ENCODE measurements around the gene PPP1R16B. TPM values are rescaled to one million over a fixed set of nuclear protein-coding genes. Genes with fewer than 3 reads are reported as not detected.

PPP1R16B gene
- polyA plus RNA-seq, 1 donor from 2014 or later: 1.9 TPM

- H3K9ac ChIP-seq (ENCODE audit: low read length): no peak overlapping the region
- no peaks in the 10 kb centered on the region for H3K9me2 ChIP-seq (ENCODE audit: insufficient read depth, low read length)
- TF ChIP-seq EP300 (conservative IDR thresholded peaks at IDR 0.05; ENCODE audit: poor library complexity, severe bottlenecking) (no peak), SMC3 (conservative IDR thresholded peaks at IDR 0.05; ENCODE audit: poor library complexity) (no peak), RAD21 (conservative IDR thresholded peaks at IDR 0.05) (no peak), EZH2 (IDR thresholded peaks at IDR 0.05; ENCODE audit: borderline replicate concordance, insufficient read depth, low read length, poor library complexity, severe bottlenecking) (no peak), TAF1 (IDR thresholded peaks at IDR 0.05; ENCODE audit: low read depth) (no peak), MXI1 (conservative IDR thresholded peaks at IDR 0.05; ENCODE audit: poor library complexity, severe bottlenecking) (no peak), CTCF (IDR thresholded peaks at IDR 0.05; ENCODE audit: poor library complexity, severe bottlenecking) (no peak), REST (IDR thresholded peaks at IDR 0.05; ENCODE audit: borderline replicate concordance) (no peak), POLR2AphosphoS5 (IDR thresholded peaks at IDR 0.05) (no peak)
- no peaks in the 10 kb centered on the region for H3K9me3 ChIP-seq (ENCODE audit: low read length)
- no peak overlapping the region for H3K27ac ChIP-seq (ENCODE audit: low read length)
- H3F3A ChIP-seq (ENCODE audit: insufficient read depth, low read length, poor library complexity, severe bottlenecking): no peaks in the 10 kb centered on the region
- H3K4me3 ChIP-seq (ENCODE audit: low read length): no peak overlapping the region
- no peaks in the 10 kb centered on the region for H4K20me1 ChIP-seq (ENCODE audit: insufficient read depth)
- no peak overlapping the region for H3K4me2 ChIP-seq (ENCODE audit: low read length)
- no peak overlapping the region for H2AFZ ChIP-seq (ENCODE audit: low read depth, low read length)
- no peaks in the 10 kb centered on the region for H3K27me3 ChIP-seq (ENCODE audit: insufficient read depth, low read depth, low read length)
- no peaks in the 10 kb centered on the region for H3K36me3 ChIP-seq (ENCODE audit: insufficient read depth, low read length)
- H3K79me2 ChIP-seq (replicated peaks; ENCODE audit: insufficient read depth, low read length): no peaks in the 10 kb centered on the region
These were observed 27.8 kb downstream of the PPP1R16B start for GRCh38 chr20:38833154-38833856.

- Histone ChIP-seq H2AFZ (ENCODE audit: low read depth, low read length) (no peak overlapping the region), H3K4me3 (ENCODE audit: low read length) (no peak overlapping the region), H3K27me3 (ENCODE audit: insufficient read depth, low read depth, low read length) (no peaks in the 10 kb centered on the region), H3F3A (ENCODE audit: insufficient read depth, low read length, poor library complexity, severe bottlenecking) (no peaks in the 10 kb centered on the region), H3K4me2 (ENCODE audit: low read length) (no peak overlapping the region), H3K79me2 (replicated peaks; ENCODE audit: insufficient read depth, low read length) (no peaks in the 10 kb centered on the region), H3K27ac (ENCODE audit: low read length) (no peak overlapping the region), H4K20me1 (ENCODE audit: insufficient read depth) (no peaks in the 10 kb centered on the region), H3K9me2 (ENCODE audit: insufficient read depth, low read length) (no peaks in the 10 kb centered on the region), H3K9ac (ENCODE audit: low read length) (no peak overlapping the region), H3K9me3 (ENCODE audit: low read length) (no peaks in the 10 kb centered on the region), H3K36me3 (ENCODE audit: insufficient read depth, low read length) (no peaks in the 10 kb centered on the region)
- TF ChIP-seq RAD21 (conservative IDR thresholded peaks at IDR 0.05) (no peak), EP300 (conservative IDR thresholded peaks at IDR 0.05; ENCODE audit: poor library complexity, severe bottlenecking) (no peak), EZH2 (IDR thresholded peaks at IDR 0.05; ENCODE audit: borderline replicate concordance, insufficient read depth, low read length, poor library complexity, severe bottlenecking) (no peak), TAF1 (IDR thresholded peaks at IDR 0.05; ENCODE audit: low read depth) (no peak), SMC3 (conservative IDR thresholded peaks at IDR 0.05; ENCODE audit: poor library complexity) (no peak)
These were observed 28.3 kb downstream of the PPP1R16B start for GRCh38 chr20:38833857-38834164.
